Cardiac fibroblast (primary cell): Measurements from ENCODE around the gene TAS2R31.

Experiments used
- DNase-seq, 2 donors: peaks; one replicate each; pipeline versions ENCODE4 v3.0.0 to v3.0.0-alpha.2; 2010; ENCODE audit warnings: low read depth in 2 of 2
- H3K4me3 ChIP-seq, 2 donors: replicated peaks in 1 of 2; 1 replicate in 1 of 2; 2 replicates in 1 of 2; pipeline ENCODE4 v1.5.1; 2011; ENCODE audit warnings: low read depth in 2 of 2, low read length in 2 of 2, mild to moderate bottlenecking in 2 of 2, moderate library complexity in 1 of 2
- CTCF ChIP-seq: IDR thresholded peaks from one replicate; pipeline ENCODE4 v1.5.1; 2011; ENCODE audit warnings: low read depth, mild to moderate bottlenecking, low read length, inconsistent platforms

TAS2R31 gene

GRCh38 chr12:11023387-11023786 is 7.8 kb downstream of the TAS2R31 start:
- DNase-seq: no peak
- H3K4me3 ChIP-seq: no peak overlapping the region
- TF ChIP-seq CTCF: no peak

GRCh38 chr12:11022520-11022919 is 8.7 kb downstream of the TAS2R31 start, which contains the start of gene TAS2R19:
Gene TAS2R19, minus strand, starts transcription at chr12:11022620. Its CDS starts 49 bp downstream, at chr12:11022571.
- no peak for DNase-seq
- no peak for TF ChIP-seq CTCF

DNA sequence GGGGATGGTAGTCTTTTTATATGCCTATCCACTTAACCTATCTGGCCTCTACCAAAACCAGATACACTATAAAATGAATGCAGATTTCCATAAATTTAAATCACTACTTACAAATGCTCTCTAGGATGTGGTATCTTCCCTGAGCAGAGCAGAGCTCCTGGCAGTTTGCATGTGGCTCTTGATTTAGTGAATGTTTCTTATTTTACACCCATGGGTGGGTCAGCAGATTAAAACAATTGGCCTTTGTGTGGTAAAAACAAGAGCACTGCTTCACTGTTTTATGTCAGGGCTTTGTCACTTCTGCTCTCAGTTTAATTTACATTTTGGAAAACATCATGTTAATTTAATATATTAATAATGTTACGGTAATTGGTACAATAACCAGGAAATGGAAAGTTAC is 14.3 kb downstream of the TAS2R31 start:
- H3K4me3 ChIP-seq: no peak overlapping the region
- TF ChIP-seq CTCF: no peak
- DNase-seq: no peak

More at GRCh38 chr12:11022520-11022919, 8.7 kb downstream of the TAS2R31 start, which contains the start of gene TAS2R19:
- no peak within 1 kb of the TSS for H3K4me3 ChIP-seq

DNA sequence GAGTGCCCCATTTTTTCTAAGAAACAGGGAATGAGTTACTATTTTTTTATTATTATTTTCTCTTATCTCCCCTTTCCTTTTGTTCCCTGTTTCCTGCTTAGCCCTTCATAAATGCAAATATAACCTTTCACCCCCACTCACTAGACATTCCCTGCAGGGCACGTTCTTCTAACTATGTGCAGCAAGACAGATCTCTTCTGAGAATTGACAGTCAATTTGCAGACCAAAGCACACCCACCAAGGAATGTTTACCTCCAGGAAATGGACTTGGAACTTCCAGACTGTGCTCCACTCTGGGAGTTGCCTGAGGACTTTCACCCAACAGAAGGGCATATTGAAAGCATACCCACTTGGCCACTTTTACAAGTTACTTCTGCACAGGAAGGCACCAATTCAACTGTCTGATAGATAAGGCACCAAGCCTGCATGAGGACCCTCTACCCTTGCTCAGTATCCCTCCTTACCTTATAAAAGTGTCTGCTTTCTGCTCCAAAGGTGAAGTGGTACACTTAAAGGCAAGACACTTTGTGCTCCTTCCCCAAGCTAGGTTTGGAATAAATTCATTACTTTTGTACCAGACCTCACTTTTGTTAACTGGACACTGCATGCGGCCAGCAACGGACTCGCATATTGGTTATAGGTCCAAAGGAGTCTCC is 15.3 kb downstream of the TAS2R31 start:
- no peak for TF ChIP-seq CTCF
- DNase-seq: peak in 1 of 2 donors; percentile 10
- H3K4me3 ChIP-seq: no peak overlapping the region

DNA sequence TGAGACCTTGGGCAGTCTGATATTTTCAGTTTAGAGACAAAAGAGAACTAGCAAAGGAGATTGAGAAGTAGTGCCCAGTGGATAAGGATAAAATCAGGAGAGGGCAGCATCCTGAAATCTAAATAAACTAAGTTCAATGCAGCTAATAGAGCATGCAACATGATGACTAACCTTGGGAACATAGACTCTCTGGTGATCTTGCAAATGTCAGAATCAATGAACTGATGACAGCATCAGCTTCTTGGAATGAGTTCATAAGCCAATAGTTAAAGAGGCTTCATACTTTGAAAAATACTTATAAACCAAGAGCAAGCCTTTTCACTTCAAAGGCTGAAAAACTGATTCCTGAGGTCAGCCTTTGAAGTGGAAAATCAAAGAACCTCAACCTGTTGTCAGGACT is 17.0 kb downstream of the TAS2R31 start:
- no peak overlapping the region for H3K4me3 ChIP-seq
- peak in 1 of 2 donors; percentile 11 for DNase-seq
- no peak for TF ChIP-seq CTCF

DNA sequence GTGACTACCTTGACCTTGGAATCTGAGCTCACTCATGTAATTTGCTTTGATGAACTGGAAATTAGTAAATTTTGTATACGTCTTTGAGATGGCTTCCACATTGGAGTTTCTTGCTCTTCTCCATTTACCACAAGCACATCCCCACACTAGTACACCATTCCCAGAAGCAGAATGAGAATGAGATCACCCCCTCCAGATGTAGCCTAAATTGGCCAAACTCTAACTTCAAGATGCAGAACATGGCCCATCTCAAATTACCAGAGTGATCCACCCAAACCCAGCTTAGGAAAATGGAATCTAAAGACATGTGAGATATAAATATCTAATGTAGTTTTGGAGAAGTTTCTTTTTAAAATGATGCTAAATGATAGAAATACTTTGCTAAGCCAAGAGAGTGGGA is 23.6 kb downstream of the TAS2R31 start:
- no peak overlapping the region for H3K4me3 ChIP-seq
- TF ChIP-seq CTCF: no peak
- no peak for DNase-seq

DNA sequence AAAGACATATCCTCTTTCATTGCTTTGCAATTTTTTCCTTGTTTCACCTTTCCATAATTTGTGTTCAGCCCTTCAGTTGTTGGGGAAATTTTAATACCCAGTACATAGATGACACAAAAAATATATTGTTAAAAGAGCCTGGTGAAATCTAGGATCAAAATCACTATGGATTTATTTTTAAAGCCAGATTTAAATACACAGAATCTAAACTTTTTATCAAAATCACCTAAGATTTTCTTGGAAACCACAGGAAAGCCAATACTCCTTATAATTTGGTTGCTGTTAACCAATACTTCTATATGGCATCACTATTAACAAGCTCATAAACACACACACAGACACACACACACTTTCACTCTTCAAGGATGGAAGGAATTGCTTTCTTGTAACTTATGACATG is 33.0 kb downstream of the TAS2R31 start, which contains the start of gene TAS2R20:
TAS2R20 (minus strand) TSS at position 101 of the 400 bp plus-strand sequence. CDS start 429 bp downstream, outside the sequence.
- H3K4me3 ChIP-seq: no peak within 1 kb of the TSS
- DNase-seq: no peak
- TF ChIP-seq CTCF: no peak
